ENCODE results near the gene IRF2BPL. TPM values are rescaled to one million over a fixed set of nuclear protein-coding genes. Genes with fewer than 3 reads are reported as not detected.

IRF2BPL gene
- total and polyA plus RNA-seq, 2 of the 4 experiments (the other 2 are of a cell fraction): 6.3 to 14.5 TPM

- Histone ChIP-seq H2AFZ (replicated peaks; ENCODE audit: low read length, poor library complexity) (peak overlapping the region; percentile 43), H3K79me1 (ENCODE audit: low read depth in 1 of 2, low read length in 2 of 2) (no peaks in the 10 kb centered on the region), H3K27me3 (ENCODE audit: control insufficient read depth, insufficient read depth, low read length) (no peaks in the 10 kb centered on the region; the same call in 1 of the 2 replicates), H3K23ac (ENCODE audit: low read depth, low read length) (no peak overlapping the region), H3K4me1 (ENCODE audit: control insufficient read depth, insufficient read depth, low read length) (peaks cover 2% of the 10 kb centered on the region; the same call in 1 of the 2 replicates), H4K91ac (ENCODE audit: insufficient read depth, low read depth, low read length) (no peak overlapping the region), H3K4me3 (ENCODE audit: insufficient read depth, low read depth, low read length) (no peak overlapping the region), H4K20me1 (ENCODE audit: insufficient read depth, low read length) (no peaks in the 10 kb centered on the region), H3K14ac (replicated peaks; ENCODE audit: low read depth, low read length) (no peak overlapping the region), H3K9me1 (ENCODE audit: insufficient read depth, low read length) (0 out of 2 replicates have a peak, but pooled peaks cover 2% of the 10 kb centered on the region), H2BK20ac (ENCODE audit: low read depth, low read length) (no peak overlapping the region), H3K9ac (ENCODE audit: low read depth, low read length) (no peak overlapping the region), H3K36me3 (ENCODE audit: control insufficient read depth, insufficient read depth, low read length) (no peaks in the 10 kb centered on the region), H2BK5ac (ENCODE audit: low read depth, low read length, poor library complexity, severe bottlenecking) (no peak overlapping the region), H2BK120ac (ENCODE audit: low read depth, low read length) (no peak overlapping the region), H2BK15ac (ENCODE audit: low read depth, low read length) (no peak overlapping the region), H4K8ac (ENCODE audit: low read depth in 2 of 2, low read length in 2 of 2) (no peak overlapping the region), H2AK5ac (ENCODE audit: low read depth, low read length) (no peak overlapping the region; the same call in 1 of the 2 replicates), H4K5ac (ENCODE audit: low read depth, low read length) (no peak overlapping the region), H3K4ac (ENCODE audit: low read depth, low read length) (no peak overlapping the region), H3K18ac (ENCODE audit: low read depth, low read length) (no peak overlapping the region), H2AK9ac (replicated peaks; ENCODE audit: low read depth, low read length, poor library complexity) (no peak overlapping the region), H3K9me3 (ENCODE audit: control insufficient read depth, insufficient read depth, low read length) (no peaks in the 10 kb centered on the region), H3K27ac (ENCODE audit: insufficient read depth, low read length) (no peak overlapping the region), H3K4me2 (ENCODE audit: low read depth, low read length) (no peak overlapping the region), H3K56ac (ENCODE audit: extremely low read depth, insufficient read depth, low read length) (no peak overlapping the region)
- no peak for DNase-seq
- TF ChIP-seq NFE2L2 (IDR thresholded peaks at IDR 0.05; ENCODE audit: low read depth, low read length): no peak
- no peak for TF ChIP-seq SMC3 (IDR thresholded peaks at IDR 0.05; ENCODE audit: low read depth, low read length)
- TF ChIP-seq MAZ (IDR thresholded peaks at IDR 0.05; ENCODE audit: borderline replicate concordance, low read depth, low read length): no peak
- TF ChIP-seq USF2 (IDR thresholded peaks at IDR 0.05; ENCODE audit: low read depth, low read length): no peak
- no peak for TF ChIP-seq CEBPB (IDR thresholded peaks at IDR 0.05; ENCODE audit: low read depth, low read length)
- no peak for TF ChIP-seq FOS (IDR thresholded peaks at IDR 0.05; ENCODE audit: low read depth, low read length)
- no peak for TF ChIP-seq BHLHE40 (IDR thresholded peaks at IDR 0.05; ENCODE audit: low read depth, low read length)
- no peak for TF ChIP-seq CTCF (conservative IDR thresholded peaks at IDR 0.05; ENCODE audit: low read depth, low read length)
- no peak for TF ChIP-seq MXI1 (IDR thresholded peaks at IDR 0.05; ENCODE audit: borderline replicate concordance, low read depth, low read length)
- no peak for TF ChIP-seq RAD21 (IDR thresholded peaks at IDR 0.05; ENCODE audit: low read length)
- no peak for TF ChIP-seq RCOR1 (IDR thresholded peaks at IDR 0.05; ENCODE audit: insufficient replicate concordance, low read length)
- TF ChIP-seq MAFK (IDR thresholded peaks at IDR 0.05; ENCODE audit: low read depth, low read length): no peak
- no peak for TF ChIP-seq POLR2A (IDR thresholded peaks at IDR 0.05; ENCODE audit: low read depth, low read length)
- no peak for TF ChIP-seq CHD1 (IDR thresholded peaks at IDR 0.05; ENCODE audit: low read depth, low read length)
- TF ChIP-seq ELK1 (IDR thresholded peaks at IDR 0.05; ENCODE audit: borderline replicate concordance, low read depth, low read length): no peak
- no peak for TF ChIP-seq RFX5 (IDR thresholded peaks at IDR 0.05; ENCODE audit: low read depth, low read length)
- no peak for ATAC-seq (ENCODE audit: low read depth)
- no TSS peak for BruUV-seq (replicated peaks)
- CTCF ChIA-PET: no interaction called here
- dilution Hi-C loops (cut with HindIII; ENCODE audit: low sequenced_read_pairs, unreplicated experiment): no loop called here
- intact Hi-C loops (cut with micrococcal nuclease): no loop called here
- in situ Hi-C loops (cut with MboI; ENCODE audit: low sequenced_read_pairs): no loop called here
- 100% methylated on average over 2 of the region's 6 CpGs; no CpG with 5 or more reads in 1 of the 2 experiments for WGBS, 2 experiments (ENCODE audit: extremely low coverage in 2 of 2, insufficient read length in 1 of 2)
- POLR2A ChIA-PET (ENCODE audit: unreplicated experiment): no interaction called here
Observed at GRCh38 chr14:76993752-76994151, 34.8 kb downstream of the IRF2BPL start.

Data from IMR-90 (cell line).